ENCODE data around the gene BRD9. TPM values are rescaled to one million over a fixed set of nuclear protein-coding genes. Genes with fewer than 3 reads are reported as not detected.
"Not testable (repeated sequence)": the region's sequence is repeated elsewhere in the genome, so short reads cannot be mapped to it uniquely, and the experiment has no call there.

Gene BRD9
- total RNA-seq, 1 donor from 2014 or later: 33.8 TPM

- ATAC-seq (no peak), DNase-seq (no peak)
- no peak overlapping the region for H3K4me3 ChIP-seq
- no peaks in the 10 kb centered on the region for H3K27me3 ChIP-seq
- H3K27ac ChIP-seq: no peak overlapping the region
- no peaks in the 10 kb centered on the region for H3K9me3 ChIP-seq
- TF ChIP-seq CTCF (IDR thresholded peaks at IDR 0.05): no peak
- intact Hi-C loops (cut with DNase I): no loop called here
- peaks cover 75% of the 10 kb centered on the region for H3K36me3 ChIP-seq
- no peaks in the 10 kb centered on the region for H3K4me1 ChIP-seq
These were observed 9.0 kb downstream of the BRD9 start for GRCh38 chr5:883475-884181.

- no peak for TF ChIP-seq CTCF (IDR thresholded peaks at IDR 0.05)
- intact Hi-C loops (cut with DNase I): no loop called here
- ATAC-seq: no peak
- Histone ChIP-seq H3K36me3 (peaks cover 73% of the 10 kb centered on the region), H3K9me3 (no peaks in the 10 kb centered on the region), H3K4me1 (no peaks in the 10 kb centered on the region), H3K27me3 (no peaks in the 10 kb centered on the region), H3K27ac (no peak overlapping the region), H3K4me3 (no peak overlapping the region)
- no peak for DNase-seq
These were observed 10.1 kb downstream of the BRD9 start for GRCh38 chr5:882253-883183.

- DNase-seq: no peak
- peaks cover 73% of the 10 kb centered on the region for H3K36me3 ChIP-seq
- intact Hi-C loops (cut with DNase I): no loop called here
These were observed 11.1 kb downstream of the BRD9 start for GRCh38 chr5:881551-881935.

GRCh38 chr5:880816-881550 is 11.6 kb downstream of the BRD9 start:
- intact Hi-C loops (cut with DNase I): no loop called here
- peaks cover 73% of the 10 kb centered on the region for H3K36me3 ChIP-seq

More at GRCh38 chr5:881551-881935, 11.1 kb downstream of the BRD9 start:
- H3K4me1 ChIP-seq: no peaks in the 10 kb centered on the region
- no peaks in the 10 kb centered on the region for H3K27me3 ChIP-seq
- H3K27ac ChIP-seq: no peak overlapping the region
- TF ChIP-seq CTCF (IDR thresholded peaks at IDR 0.05): no peak
- H3K4me3 ChIP-seq: no peak overlapping the region
- no peaks in the 10 kb centered on the region for H3K9me3 ChIP-seq
- ATAC-seq: no peak

GRCh38 chr5:878677-879076 is 13.9 kb downstream of the BRD9 start:
- ATAC-seq: not testable (repeated sequence)

More at GRCh38 chr5:880816-881550, 11.6 kb downstream of the BRD9 start:
- no peak for TF ChIP-seq CTCF (IDR thresholded peaks at IDR 0.05)
- H3K4me3 ChIP-seq: no peak overlapping the region
- DNase-seq (no peak), ATAC-seq (no peak)
- no peak overlapping the region for H3K27ac ChIP-seq
- H3K27me3 ChIP-seq: no peaks in the 10 kb centered on the region
- no peaks in the 10 kb centered on the region for H3K4me1 ChIP-seq
- H3K9me3 ChIP-seq: no peaks in the 10 kb centered on the region

More at GRCh38 chr5:878677-879076, 13.9 kb downstream of the BRD9 start:
- H3K4me1 ChIP-seq; H3K4me3 ChIP-seq; intact Hi-C loops (cut with DNase I); H3K9me3 ChIP-seq; H3K27me3 ChIP-seq; DNase-seq; H3K27ac ChIP-seq: not testable (repeated sequence)
- peaks cover 73% of the 10 kb centered on the region for H3K36me3 ChIP-seq

Data from upper lobe of right lung (tissue), 1 donor.